Lower lobe of right lung (tissue), 2 donors: ENCODE measurements around the gene RYR1. TPM values are rescaled to one million over a fixed set of nuclear protein-coding genes. Genes with fewer than 3 reads are reported as not detected.
A peak's percentile ranks its signal among the peaks of the same experiment; 100 is the strongest.

Experiments used
- ATAC-seq, 2 donors: fragments of 200-7000 bp; cut with Tn5 transposase; one replicate each; pipeline ENCODE4 v1.9.1; 2020 to 2022; ENCODE audit warnings: mild to moderate bottlenecking in 2 of 2, moderate library complexity in 2 of 2
- DNase-seq: peaks from one replicate; pipeline ENCODE4 v3.0.0-alpha.2; 2020
- H3K27ac ChIP-seq: fragments of 200-600 bp; one replicate; pipeline ENCODE4 v1.8.0; 2022
- H3K27me3 ChIP-seq: fragments of 200-600 bp; one replicate; pipeline ENCODE4 v1.8.0; 2022; ENCODE audit warnings: low read depth
- H3K36me3 ChIP-seq: fragments of 200-600 bp; one replicate; pipeline ENCODE4 v1.8.0; 2022; ENCODE audit warnings: mild to moderate bottlenecking
- H3K4me1 ChIP-seq: fragments of 200-600 bp; one replicate; pipeline ENCODE4 v1.8.0; 2022
- H3K4me3 ChIP-seq: fragments of 200-600 bp; one replicate; pipeline ENCODE4 v1.8.0; 2022; ENCODE audit warnings: mild to moderate bottlenecking
- H3K9me3 ChIP-seq: fragments of 200-600 bp; one replicate; pipeline ENCODE4 v1.8.0; 2022
- intact Hi-C: fragments of 100-400 bp; cut with DNase I; formaldehyde crosslinking; loops from one replicate; pipeline ENCODE4 v1.11.0; 2022
- total RNA-seq: library from RNA; stranded (reverse); fragmentation: NEBNext Ultra II Directional; extraction: Animal tissue kit (Norgen Biotek cat#: 25700); gene quantifications from one replicate; pipeline ENCODE4 v1.2.1, GENCODE V29; 2021
- TF ChIP-seq, protein P1 (sequence below): fragments of 200-600 bp; IDR thresholded peaks from one replicate; pipeline ENCODE4 v1.8.0; 2022; ENCODE audit warnings: antibody characterized with exemption, mild to moderate bottlenecking
- donor health status: DM: no; HTN: yes; CAD: no; lungs with severe emphysema.

RYR1 gene
- total RNA-seq, 1 donor from 2014 or later: 9.2 TPM

DNA sequence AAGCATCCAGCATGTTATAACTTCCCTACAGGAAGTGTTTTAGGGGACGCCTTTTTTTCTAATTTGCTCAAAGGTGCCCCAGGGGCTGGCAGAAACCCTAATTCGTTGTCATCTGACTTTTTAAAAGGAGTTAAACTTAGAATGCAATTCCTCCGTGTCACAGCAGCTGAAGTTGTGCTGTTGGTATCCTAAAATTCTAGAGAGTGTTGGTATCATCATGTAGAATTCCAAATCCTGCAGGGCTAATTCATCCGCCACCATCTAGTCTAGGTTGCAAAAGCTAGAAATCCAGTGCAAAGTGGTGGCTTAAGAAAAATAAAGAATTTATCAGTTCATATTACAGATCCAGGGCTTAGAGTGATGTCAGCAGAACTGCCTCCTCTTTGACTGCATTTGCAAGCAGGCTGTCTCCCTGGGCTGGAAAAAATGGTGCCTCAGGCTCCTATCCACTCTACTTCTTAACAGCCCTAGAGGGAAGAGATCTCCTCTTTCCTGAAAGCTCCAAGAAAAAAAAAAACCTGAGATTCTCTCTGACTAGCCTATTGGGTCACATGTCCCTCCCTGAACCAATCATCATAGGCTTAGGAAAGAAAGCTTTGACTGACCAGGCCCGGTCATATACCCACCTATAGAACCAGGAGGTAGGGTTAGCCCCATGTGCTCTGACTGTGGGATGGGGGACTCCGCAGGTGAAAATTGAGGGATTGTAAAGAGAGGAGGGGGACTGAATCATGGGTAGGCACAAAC is 111.3 kb downstream of the RYR1 start:
- no peaks in the 10 kb centered on the region for H3K36me3 ChIP-seq
- peak in 1 of 2 donors; percentile 46 for ATAC-seq
- no peak overlapping the region for H3K27ac ChIP-seq
- H3K4me3 ChIP-seq: no peak overlapping the region
- H3K9me3 ChIP-seq: no peaks in the 10 kb centered on the region
- H3K27me3 ChIP-seq: no peaks in the 10 kb centered on the region
- intact Hi-C loops: no loop called here
- H3K4me1 ChIP-seq: peaks cover 12% of the 10 kb centered on the region
- peak; percentile 12 for DNase-seq
- TF ChIP-seq, protein P1, sequence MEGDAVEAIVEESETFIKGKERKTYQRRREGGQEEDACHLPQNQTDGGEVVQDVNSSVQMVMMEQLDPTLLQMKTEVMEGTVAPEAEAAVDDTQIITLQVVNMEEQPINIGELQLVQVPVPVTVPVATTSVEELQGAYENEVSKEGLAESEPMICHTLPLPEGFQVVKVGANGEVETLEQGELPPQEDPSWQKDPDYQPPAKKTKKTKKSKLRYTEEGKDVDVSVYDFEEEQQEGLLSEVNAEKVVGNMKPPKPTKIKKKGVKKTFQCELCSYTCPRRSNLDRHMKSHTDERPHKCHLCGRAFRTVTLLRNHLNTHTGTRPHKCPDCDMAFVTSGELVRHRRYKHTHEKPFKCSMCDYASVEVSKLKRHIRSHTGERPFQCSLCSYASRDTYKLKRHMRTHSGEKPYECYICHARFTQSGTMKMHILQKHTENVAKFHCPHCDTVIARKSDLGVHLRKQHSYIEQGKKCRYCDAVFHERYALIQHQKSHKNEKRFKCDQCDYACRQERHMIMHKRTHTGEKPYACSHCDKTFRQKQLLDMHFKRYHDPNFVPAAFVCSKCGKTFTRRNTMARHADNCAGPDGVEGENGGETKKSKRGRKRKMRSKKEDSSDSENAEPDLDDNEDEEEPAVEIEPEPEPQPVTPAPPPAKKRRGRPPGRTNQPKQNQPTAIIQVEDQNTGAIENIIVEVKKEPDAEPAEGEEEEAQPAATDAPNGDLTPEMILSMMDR: no peak

DNA sequence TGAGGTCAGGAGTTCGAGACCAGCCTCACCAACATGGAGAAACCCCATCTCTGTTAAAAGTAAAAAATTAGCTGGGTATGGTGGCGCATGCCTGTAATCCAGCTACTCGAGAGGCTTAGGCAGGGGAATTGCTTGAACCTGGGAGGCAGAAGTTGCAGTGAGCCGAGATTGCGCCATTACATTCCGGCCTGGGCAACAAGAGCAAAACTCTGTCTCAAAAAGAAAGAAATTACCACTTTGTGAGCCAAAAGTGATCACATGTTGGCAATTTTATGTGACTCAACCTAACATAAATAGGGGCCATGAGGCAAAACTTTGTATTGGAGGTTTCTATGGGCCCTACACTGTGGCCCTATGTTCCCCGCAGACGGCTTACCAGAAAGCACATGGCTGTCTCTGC is 112.1 kb downstream of the RYR1 start:
- DNase-seq (peak; percentile 22), ATAC-seq (no peak)
- TF ChIP-seq, protein P1: no peak
- intact Hi-C loops: no loop called here
- Histone ChIP-seq H3K9me3 (no peaks in the 10 kb centered on the region), H3K27me3 (no peaks in the 10 kb centered on the region), H3K4me1 (peaks cover 12% of the 10 kb centered on the region), H3K4me3 (no peak overlapping the region), H3K36me3 (no peaks in the 10 kb centered on the region), H3K27ac (no peak overlapping the region)

DNA sequence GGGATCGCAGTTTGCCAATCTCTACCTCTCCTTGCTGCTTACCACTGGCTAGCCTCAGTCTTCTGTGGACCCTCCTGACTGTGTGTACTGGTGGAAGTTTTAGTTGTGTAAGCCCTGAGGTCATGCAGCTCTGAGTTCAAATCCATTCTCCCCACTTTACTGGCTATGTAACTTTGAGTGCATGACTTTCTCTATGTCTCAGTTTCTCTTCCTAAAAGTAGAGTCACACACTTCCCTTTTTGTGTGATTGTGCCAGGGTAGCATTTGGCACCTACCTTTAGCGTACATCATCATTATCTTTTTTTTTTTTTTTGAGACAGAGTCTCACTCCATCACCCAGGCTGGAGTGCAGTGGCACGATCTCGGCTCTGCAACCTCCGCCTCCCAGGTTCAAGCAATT is 113.9 kb downstream of the RYR1 start:
- intact Hi-C loops: no loop called here
- H3K27ac ChIP-seq: no peak overlapping the region
- no peak for ATAC-seq
- no peaks in the 10 kb centered on the region for H3K36me3 ChIP-seq
- DNase-seq: peak; percentile 20
- no peaks in the 10 kb centered on the region for H3K9me3 ChIP-seq
- H3K4me1 ChIP-seq: peaks cover 12% of the 10 kb centered on the region
- TF ChIP-seq, protein P1: no peak
- H3K4me3 ChIP-seq: no peak overlapping the region
- no peaks in the 10 kb centered on the region for H3K27me3 ChIP-seq

DNA sequence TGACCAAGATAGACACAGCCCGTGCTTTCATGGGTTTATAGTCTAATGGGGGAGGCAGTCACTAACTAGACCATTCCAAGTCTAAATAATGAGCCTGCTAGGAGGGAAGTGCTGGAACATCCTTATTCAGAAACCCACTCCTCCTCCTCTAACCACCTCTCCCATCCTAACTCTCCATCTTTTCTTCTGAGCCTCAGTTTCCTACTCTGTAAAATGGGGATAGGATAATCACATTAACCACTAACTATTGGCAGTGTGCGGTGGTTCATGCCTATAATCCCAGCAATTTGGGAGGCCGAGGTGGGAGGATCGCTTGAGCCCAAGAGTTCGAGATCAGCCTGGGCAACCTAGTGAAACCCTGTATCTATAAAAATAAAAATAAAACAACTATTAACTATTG is 115.6 kb downstream of the RYR1 start:
- DNase-seq (no peak), ATAC-seq (no peak)
- Histone ChIP-seq H3K4me1 (peaks cover 9% of the 10 kb centered on the region), H3K4me3 (no peak overlapping the region), H3K9me3 (no peaks in the 10 kb centered on the region), H3K27me3 (no peaks in the 10 kb centered on the region), H3K27ac (no peak overlapping the region), H3K36me3 (no peaks in the 10 kb centered on the region)
- TF ChIP-seq, protein P1: no peak
- intact Hi-C loops: no loop called here

DNA sequence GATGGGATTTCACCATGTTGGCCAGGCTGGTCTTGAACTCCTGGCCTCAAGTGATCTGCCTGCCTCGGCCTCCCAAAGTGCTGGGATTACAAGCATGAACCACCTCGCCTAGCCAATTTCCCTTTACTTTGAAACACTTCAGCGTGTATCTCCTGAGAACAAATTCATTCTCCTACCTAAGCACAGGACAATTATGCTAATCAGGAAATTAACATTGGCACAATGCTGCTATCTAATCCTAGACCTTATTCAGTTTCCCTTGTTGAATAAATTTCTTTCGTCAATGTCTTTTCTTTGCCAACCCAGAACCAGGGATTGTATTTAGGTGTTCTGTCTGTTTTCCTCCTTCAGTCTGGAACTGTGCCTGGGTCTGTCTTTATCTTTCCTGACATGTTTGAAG is 116.5 kb downstream of the RYR1 start:
- intact Hi-C loops: no loop called here
- H3K4me1 ChIP-seq: no peaks in the 10 kb centered on the region
- TF ChIP-seq, protein P1: no peak
- no peaks in the 10 kb centered on the region for H3K36me3 ChIP-seq
- DNase-seq (no peak), ATAC-seq (no peak)
- no peak overlapping the region for H3K27ac ChIP-seq
- H3K9me3 ChIP-seq: no peaks in the 10 kb centered on the region
- no peak overlapping the region for H3K4me3 ChIP-seq
- no peaks in the 10 kb centered on the region for H3K27me3 ChIP-seq
